ENCODE data around the gene FMO2. TPM values are rescaled to one million over a fixed set of nuclear protein-coding genes. Genes with fewer than 3 reads are reported as not detected.

Gene FMO2
- polyA plus RNA-seq, 4 donors = 0.52 to 1.9 (median 1.6) TPM

GRCh38 chr1:171251952-171252300 is 66.8 kb downstream of the FMO2 start:
- DNase-seq (ENCODE audit: low read depth in 4 of 4, low spot score in 3 of 4) = no peak

GRCh38 chr1:171252482-171252881 is 67.4 kb downstream of the FMO2 start:
- no peak for DNase-seq (ENCODE audit: low read depth in 4 of 4, low spot score in 3 of 4)

- DNase-seq (ENCODE audit: low read depth in 4 of 4, low spot score in 3 of 4) = no peak
These were observed 69.8 kb downstream of the FMO2 start for GRCh38 chr1:171254859-171255258.

DNA sequence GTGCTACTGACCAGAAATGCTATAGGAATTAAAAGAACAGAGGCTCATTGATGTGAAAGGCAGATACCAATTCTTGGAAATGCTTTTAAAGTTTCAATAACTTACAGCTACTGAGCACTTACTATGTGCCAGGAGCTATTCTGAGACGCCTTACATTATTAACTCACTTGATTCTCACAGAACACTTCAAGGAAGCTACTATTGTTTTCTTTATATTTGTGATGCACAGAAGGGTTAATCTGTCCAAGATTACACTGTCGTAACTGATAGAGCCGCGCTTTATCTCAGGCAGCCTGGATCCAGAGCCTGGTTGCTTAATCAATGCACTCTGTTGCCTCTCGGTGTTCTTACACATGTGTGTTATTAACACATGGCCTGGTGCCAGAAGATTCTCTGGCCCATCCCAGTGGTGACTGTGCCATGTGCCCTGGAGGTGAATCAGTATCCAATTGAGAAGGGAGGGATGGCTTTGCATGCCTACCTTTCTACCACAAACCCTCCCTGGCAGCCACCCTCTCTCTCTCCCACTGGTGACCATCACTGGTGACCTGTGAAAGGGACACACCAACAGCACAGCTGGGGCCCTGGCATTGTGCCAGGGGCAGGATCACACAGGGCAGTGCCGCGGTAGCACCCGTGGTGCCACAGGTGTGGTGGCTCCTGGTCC is 72.0 kb downstream of the FMO2 start:
- DNase-seq (ENCODE audit: low read depth in 4 of 4, low spot score in 3 of 4) = no peak

- no peak for DNase-seq (ENCODE audit: low read depth in 4 of 4, low spot score in 3 of 4)
These were observed 72.5 kb downstream of the FMO2 start for GRCh38 chr1:171257607-171258076.

DNA sequence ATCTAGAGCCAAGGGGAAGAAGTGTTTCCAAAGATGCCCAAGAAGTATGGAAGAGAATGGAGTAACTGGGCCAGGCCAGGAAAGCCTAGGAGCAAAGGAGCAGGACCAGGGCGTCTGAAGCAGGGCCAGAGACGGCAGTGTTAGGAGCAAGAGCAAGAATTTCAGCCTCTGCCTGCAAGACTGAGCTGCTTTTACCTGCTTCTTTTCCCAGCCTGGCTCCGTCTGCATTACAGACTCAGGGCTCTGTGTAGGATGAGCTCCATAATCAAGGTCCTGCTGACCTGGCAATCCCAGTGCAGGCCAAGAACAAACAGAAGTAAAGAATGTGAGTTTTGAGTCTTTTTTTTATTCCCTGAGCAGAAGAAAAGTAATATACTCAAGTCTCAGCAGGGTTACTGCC is 73.3 kb downstream of the FMO2 start:
- no peak for DNase-seq (ENCODE audit: low read depth in 4 of 4, low spot score in 3 of 4)

GRCh38 chr1:171258943-171259342 is 73.8 kb downstream of the FMO2 start:
- no peak for DNase-seq (ENCODE audit: low read depth in 4 of 4, low spot score in 3 of 4)

Other genes with a start within 250 kb of the FMO2 start
- gene MROH9, start 249.8 kb upstream of the FMO2 start, polyA plus RNA-seq (ENCODE audit: insufficient read length in 4 of 4) = not detected
- under 1 TPM in 2 of 4 donors, not detected in 2; 0.07 to 0.10 TPM for gene FMO3, start 94.4 kb upstream of the FMO2 start, polyA plus RNA-seq (ENCODE audit: insufficient read length in 4 of 4)
- 100 to 1,000 TPM; 144 to 239 (median 178) TPM for gene FMO1, start 63.2 kb downstream of the FMO2 start, polyA plus RNA-seq (ENCODE audit: insufficient read length in 4 of 4)
- 10 to 100 TPM; 10.7 to 19.4 (median 14.7) TPM for gene FMO4, start 128.9 kb downstream of the FMO2 start, polyA plus RNA-seq (ENCODE audit: insufficient read length in 4 of 4)